Natural killer cell treated with Interleukin-12 subunit alpha and Interleukin-12 subunit beta and Interleukin-15 and Interleukin-18, amount 100 ng/mL, for 72 hours (primary cell): ENCODE data around the gene PDE5A. TPM values are rescaled to one million over a fixed set of nuclear protein-coding genes. Genes with fewer than 3 reads are reported as not detected.

Source experiments
- ATAC-seq, 2 donors: fragments of 150-1000 bp; cut with Tn5 transposase in 1 of 2; sonication (Bioruptor Pico), chemical (Tn5 transposase) in 1 of 2; 2 replicates each; pipeline ENCODE4 v1.10.0; 2021
- DNase-seq: peaks from one replicate; pipeline ENCODE4 v3.0.0; 2022; ENCODE audit warnings: low spot score
- H3K27ac Mint-ChIP-seq, 2 donors: 1 replicate in 1 of 2; 2 replicates in 1 of 2; pipeline ENCODE4 v1.8.0; 2022; ENCODE audit warnings: mixed read lengths in 2 of 2, mild to moderate bottlenecking in 1 of 2, moderate library complexity in 1 of 2
- H3K27me3 Mint-ChIP-seq, 2 donors: 1 replicate in 1 of 2; 2 replicates in 1 of 2; pipeline ENCODE4 v1.8.0; 2022; ENCODE audit warnings: mixed read lengths in 2 of 2
- H3K36me3 Mint-ChIP-seq: one replicate; pipeline ENCODE4 v1.8.0; 2022; ENCODE audit warnings: mixed read lengths
- H3K4me1 Mint-ChIP-seq, 2 donors: 1 replicate in 1 of 2; 2 replicates in 1 of 2; pipeline ENCODE4 v1.8.0; 2022; ENCODE audit warnings: low read depth in 2 of 2, mixed read lengths in 2 of 2, mild to moderate bottlenecking in 1 of 2
- H3K4me3 Mint-ChIP-seq: one replicate; pipeline ENCODE4 v1.8.0; 2022; ENCODE audit warnings: mixed read lengths
- H3K9me3 Mint-ChIP-seq: 2 replicates; pipeline ENCODE4 v1.8.0; 2022; ENCODE audit warnings: mixed read lengths
- total RNA-seq, 2 donors: library from RNA; stranded (reverse); gene quantifications; one replicate each; pipeline ENCODE4 v1.2.3, GENCODE V29; 2022

The PDE5A gene
- total RNA-seq, 2 donors from 2014 or later, result 0.21 TPM; not detected in 1

DNA sequence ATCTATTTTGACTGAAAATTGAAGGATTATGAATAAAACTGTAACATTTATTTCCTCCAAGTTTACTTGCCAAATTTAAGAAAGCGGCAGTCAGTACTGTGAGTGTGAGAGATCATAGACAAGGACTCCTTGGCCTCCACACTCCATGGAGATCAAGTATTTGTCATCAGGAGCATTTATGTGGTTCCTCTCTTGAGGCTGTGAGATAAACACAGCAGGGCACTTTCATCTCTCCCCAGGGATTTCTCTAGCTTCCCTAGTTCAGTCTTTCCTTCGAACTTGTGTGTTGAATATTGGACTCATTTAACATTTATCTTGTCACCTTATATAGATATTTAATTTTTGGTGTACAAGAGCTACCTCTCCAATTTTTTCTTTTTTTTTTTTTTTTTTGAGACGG is 40.8 kb downstream of the PDE5A start:
- no peak overlapping the region for H3K4me3 Mint-ChIP-seq
- no peaks in the 10 kb centered on the region for H3K36me3 Mint-ChIP-seq
- peaks cover 4% of the 10 kb centered on the region for H3K9me3 Mint-ChIP-seq
- H3K27me3 Mint-ChIP-seq, result no peaks in the 10 kb centered on the region
- H3K27ac Mint-ChIP-seq, result no peak overlapping the region
- ATAC-seq, result no peak
- no peaks in the 10 kb centered on the region for H3K4me1 Mint-ChIP-seq
- no peak for DNase-seq

DNA sequence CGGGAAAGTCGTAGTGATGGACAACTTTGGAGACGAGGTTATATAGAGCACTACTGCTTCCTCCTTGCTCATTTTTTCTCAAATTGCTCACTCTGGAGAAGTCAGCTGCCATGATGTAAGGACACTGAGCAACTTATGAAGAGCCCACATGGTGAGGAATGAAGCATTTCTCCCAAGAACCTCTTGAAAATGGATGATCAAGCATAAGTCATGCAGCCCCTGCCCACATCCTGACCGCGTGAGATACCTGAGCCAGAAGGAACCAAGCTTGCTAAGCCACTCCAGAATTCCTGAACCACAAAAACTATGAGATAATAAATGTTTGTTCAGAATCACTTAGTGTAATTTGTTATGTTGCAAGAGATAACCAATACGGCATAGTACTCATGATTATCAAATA is 42.8 kb downstream of the PDE5A start:
- Mint-ChIP-seq H3K27me3 (no peaks in the 10 kb centered on the region), H3K36me3 (no peaks in the 10 kb centered on the region), H3K9me3 (peaks cover 4% of the 10 kb centered on the region)

DNA sequence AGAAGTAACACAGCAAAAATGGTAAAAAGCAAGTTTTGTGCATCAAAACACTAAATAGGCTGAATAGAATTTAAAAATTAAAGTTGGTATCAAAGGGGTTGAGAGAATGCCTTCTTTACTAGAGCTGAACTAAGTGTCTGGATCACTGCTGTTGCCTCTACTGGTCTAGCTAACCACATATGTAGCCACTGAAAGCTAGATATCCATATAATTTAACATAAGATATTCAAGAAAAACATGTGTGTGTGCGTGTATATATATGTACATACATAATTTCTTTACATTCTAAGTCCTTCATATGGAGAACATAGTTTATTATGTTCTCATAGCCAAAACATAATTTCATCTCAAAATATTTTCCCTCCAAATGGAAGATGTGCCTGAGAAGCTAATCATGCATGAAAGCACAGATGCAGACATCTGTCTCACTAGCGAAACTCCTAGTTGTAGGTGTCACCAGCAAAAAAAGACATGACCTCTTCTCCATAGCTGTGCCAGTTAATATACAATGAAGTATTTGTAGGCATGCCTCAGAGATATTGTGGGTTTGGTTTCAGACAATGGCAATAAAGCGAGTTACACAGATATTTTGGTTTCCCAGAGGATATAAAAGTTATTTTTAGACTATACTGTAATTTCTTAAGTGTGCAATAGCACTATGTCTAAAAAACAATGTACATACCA is 47.3 kb downstream of the PDE5A start:
- ATAC-seq (no peak), DNase-seq (no peak)
- Mint-ChIP-seq H3K4me1 (no peaks in the 10 kb centered on the region), H3K4me3 (no peak overlapping the region), H3K27me3 (peaks cover 0 to 6% of the 10 kb centered on the region in 2 donors), H3K27ac (no peak overlapping the region), H3K36me3 (peaks cover 6% of the 10 kb centered on the region), H3K9me3 (peaks cover 6% of the 10 kb centered on the region)

More for the DNA sequence above, 42.8 kb downstream of the PDE5A start:
- H3K4me3 Mint-ChIP-seq, result no peak overlapping the region
- H3K27ac Mint-ChIP-seq, result no peak overlapping the region
- no peaks in the 10 kb centered on the region for H3K4me1 Mint-ChIP-seq
- no peak for DNase-seq
- no peak for ATAC-seq

DNA sequence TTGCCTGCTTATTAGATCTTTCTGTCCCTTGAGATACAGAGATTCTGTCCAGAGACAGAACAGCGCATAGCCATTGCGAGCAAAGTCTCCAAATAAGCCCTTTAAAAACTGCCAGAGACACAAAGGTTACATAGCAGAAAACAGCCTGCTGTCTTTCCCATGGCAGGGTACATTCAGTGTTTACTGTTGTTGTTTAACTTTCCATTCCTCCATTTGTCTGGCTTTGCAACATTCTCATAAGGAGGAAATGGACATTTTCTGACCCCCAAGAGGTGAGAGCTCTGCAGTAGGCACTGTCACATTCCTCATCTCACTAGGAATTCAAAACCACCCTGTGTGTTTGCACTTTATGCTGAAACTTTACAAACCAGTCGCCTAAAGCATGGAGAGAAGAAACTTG is 48.3 kb downstream of the PDE5A start:
- peaks cover 0 to 8% of the 10 kb centered on the region in 2 donors for H3K27me3 Mint-ChIP-seq
- H3K9me3 Mint-ChIP-seq, result peaks cover 8% of the 10 kb centered on the region
- DNase-seq (no peak), ATAC-seq (no peak)
- peaks cover 11% of the 10 kb centered on the region for H3K36me3 Mint-ChIP-seq
- no peak overlapping the region for H3K4me3 Mint-ChIP-seq
- no peaks in the 10 kb centered on the region for H3K4me1 Mint-ChIP-seq
- H3K27ac Mint-ChIP-seq, result no peak overlapping the region

DNA sequence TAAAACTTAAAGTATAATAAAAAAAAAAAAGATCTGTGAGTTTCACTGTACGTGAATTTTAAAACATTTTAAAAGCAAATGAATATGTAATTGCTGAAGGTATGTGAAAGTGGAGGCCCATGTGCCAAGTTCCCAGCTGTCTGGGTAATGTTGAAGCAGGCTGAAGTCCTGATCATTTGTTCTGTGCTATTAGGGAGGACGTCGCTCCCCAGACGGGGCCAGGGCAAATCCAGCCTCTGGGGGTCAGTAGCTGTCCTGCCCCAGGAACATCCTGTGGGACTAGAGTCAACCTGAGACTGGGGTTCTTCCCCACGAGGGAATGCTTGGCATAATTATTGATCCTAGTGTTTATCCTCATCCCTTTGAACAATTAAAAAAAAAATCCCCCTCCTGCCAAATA is 48.8 kb downstream of the PDE5A start:
- ATAC-seq (no peak), DNase-seq (no peak)
- H3K27me3 Mint-ChIP-seq, result peaks cover 1 to 8% of the 10 kb centered on the region in 2 donors
- peaks cover 14% of the 10 kb centered on the region for H3K36me3 Mint-ChIP-seq
- no peaks in the 10 kb centered on the region for H3K4me1 Mint-ChIP-seq
- peaks cover 12% of the 10 kb centered on the region for H3K9me3 Mint-ChIP-seq
- H3K4me3 Mint-ChIP-seq, result no peak overlapping the region
- no peak overlapping the region for H3K27ac Mint-ChIP-seq

DNA sequence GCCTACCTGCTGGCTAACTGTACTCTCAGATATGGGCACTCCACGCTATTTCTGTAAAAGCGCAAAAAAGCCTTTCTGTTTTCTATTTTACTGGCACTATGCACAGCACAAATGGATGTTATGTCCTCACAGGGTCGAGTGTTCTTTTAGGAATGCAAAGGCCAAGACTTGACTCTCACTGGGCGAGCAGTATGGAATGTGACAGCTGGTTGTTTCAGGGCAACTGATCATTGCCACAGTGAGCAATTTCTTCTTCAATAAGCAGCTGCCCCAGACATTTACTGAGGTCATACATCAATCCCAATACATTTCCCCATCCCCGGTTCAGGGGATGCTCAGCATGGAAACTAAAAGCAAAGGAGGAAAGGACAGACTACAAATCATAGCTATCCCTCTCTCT is 58.2 kb downstream of the PDE5A start:
- Mint-ChIP-seq H3K27me3 (peaks cover 0 to 2% of the 10 kb centered on the region in 2 donors), H3K36me3 (peaks cover 6% of the 10 kb centered on the region), H3K9me3 (peaks cover 5% of the 10 kb centered on the region), H3K4me1 (no peaks in the 10 kb centered on the region), H3K27ac (no peak overlapping the region), H3K4me3 (no peak overlapping the region)
- ATAC-seq (no peak), DNase-seq (no peak)

DNA sequence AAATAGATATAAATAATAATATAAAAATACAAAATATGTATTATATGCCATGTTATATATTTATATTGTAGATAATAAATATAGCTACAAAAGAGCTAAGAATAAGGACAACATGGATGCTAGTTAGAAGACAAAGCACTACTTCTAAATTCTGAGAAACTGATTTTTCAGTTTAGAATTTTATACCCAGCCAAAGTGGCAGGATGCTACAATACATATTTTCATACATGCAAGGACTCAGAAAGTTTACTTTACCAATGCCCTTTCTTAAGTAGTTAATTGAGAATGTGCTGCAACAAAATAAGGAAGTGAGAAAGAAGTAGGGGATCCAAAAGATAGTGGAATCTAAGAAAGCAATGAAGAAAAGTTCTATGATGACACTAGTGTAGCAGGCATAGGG is 64.5 kb downstream of the PDE5A start:
- peaks cover 11% of the 10 kb centered on the region for H3K9me3 Mint-ChIP-seq
- DNase-seq (no peak), ATAC-seq (no peak)
- no peaks in the 10 kb centered on the region for H3K27me3 Mint-ChIP-seq
- no peak overlapping the region for H3K4me3 Mint-ChIP-seq
- no peak overlapping the region for H3K27ac Mint-ChIP-seq
- H3K4me1 Mint-ChIP-seq, result no peaks in the 10 kb centered on the region
- peaks cover 16% of the 10 kb centered on the region for H3K36me3 Mint-ChIP-seq

DNA sequence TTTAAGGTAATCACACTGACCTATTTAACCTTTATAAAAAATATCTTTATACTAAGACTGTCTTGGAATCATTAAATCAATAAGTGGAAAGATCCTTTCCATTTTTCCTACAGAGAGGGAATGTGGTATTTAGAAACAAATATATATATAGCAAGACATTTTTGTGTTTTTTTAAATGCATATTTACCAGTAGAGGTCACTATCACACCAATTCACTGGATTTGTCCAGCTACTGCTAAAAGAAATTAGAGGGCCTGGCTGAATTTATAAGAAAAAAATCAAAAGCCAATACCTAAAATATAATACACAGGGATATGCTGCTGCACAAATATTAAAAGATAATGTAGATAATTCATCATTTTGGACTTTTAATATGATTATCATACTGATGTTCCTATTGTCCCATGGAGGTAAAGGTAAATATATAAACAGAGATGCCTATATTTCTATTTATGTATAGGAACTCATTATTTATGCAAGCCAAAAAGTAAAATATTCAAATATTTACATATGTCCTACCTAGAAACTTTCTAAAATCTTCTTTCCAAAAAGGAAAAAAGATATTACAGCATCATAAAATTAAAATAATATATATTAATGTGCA is 69.5 kb downstream of the PDE5A start:
- no peak for DNase-seq
- Mint-ChIP-seq H3K4me1 (no peaks in the 10 kb centered on the region), H3K4me3 (no peak overlapping the region), H3K27me3 (no peaks in the 10 kb centered on the region), H3K27ac (no peak overlapping the region), H3K36me3 (peaks cover 10% of the 10 kb centered on the region), H3K9me3 (peaks cover 5% of the 10 kb centered on the region)
- ATAC-seq, result no peak

DNA sequence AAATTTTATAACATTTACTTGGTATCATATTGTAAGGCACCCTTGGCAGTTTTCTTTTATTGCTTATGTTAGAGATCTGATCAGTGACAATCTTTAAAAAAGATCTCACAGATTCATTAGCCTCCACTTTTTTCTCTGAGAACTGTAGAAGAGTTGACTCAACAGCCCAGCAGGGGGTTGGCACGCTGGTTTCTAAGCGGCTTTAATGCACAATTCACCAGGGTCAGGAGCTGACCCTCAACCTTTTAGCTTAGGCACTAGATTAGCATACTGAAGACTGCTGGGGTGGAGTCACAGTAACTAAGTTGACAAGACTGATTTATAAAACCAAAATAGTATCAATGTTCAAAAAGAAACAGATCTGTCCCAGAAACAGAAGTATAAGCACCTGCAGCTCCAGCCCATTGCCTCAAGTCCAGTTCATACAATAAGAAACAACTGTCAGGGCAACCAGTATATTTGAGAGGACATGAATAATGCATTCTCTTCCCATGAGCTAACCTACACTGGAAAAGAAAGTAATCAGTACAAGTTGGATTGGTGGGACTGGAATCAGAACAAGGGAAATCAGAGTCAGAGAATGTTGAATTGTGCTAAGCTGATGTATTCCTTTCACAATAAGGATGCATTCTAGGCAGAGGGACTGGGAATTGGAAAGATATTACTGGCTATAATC is 77.6 kb downstream of the PDE5A start:
- Mint-ChIP-seq H3K27me3 (no peaks in the 10 kb centered on the region), H3K36me3 (no peaks in the 10 kb centered on the region), H3K9me3 (no peaks in the 10 kb centered on the region), H3K27ac (no peak overlapping the region), H3K4me1 (no peaks in the 10 kb centered on the region), H3K4me3 (no peak overlapping the region)
- no peak for DNase-seq
- no peak for ATAC-seq

DNA sequence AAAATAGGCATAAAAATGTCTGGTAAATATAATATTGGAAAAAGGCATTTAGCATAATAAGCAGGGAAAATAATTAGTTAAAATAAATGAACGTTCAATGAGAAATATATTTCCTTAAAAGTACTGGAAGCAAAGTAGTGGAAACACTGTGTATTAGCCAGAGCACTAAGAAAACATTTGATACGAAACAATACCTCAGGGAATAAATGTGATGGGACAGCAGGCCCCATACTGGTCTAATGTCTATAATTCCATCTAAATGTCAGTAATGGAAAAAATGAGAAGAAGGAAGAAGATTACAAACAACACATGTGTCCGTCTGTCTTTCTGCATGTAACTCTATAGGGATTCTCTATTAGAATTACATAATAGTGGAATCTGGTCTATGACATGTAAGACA is 79.0 kb downstream of the PDE5A start:
- Mint-ChIP-seq H3K27me3 (no peaks in the 10 kb centered on the region), H3K9me3 (no peaks in the 10 kb centered on the region), H3K36me3 (no peaks in the 10 kb centered on the region), H3K4me1 (no peaks in the 10 kb centered on the region), H3K27ac (no peak overlapping the region), H3K4me3 (no peak overlapping the region)
- DNase-seq (no peak), ATAC-seq (no peak)

DNA sequence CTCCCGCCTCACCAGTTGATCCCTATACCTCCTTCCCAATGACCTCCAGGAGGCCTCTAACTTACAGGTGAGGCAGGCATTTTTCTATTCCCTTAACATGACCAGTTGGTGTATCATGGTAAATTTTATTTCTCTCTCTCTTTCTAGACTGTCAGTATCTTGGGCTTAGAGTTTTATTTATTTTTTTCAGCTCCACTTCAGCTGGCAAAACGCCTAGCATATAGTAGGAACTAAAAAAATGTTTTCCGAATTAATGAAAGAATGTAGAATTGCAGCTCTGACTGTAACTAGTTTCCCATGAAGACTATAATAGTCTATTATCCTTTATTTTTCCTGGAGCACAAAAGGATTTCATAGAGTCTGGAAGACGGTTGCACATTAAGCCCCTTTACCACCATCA is 84.8 kb downstream of the PDE5A start:
- H3K9me3 Mint-ChIP-seq, result no peaks in the 10 kb centered on the region
- H3K4me3 Mint-ChIP-seq, result no peak overlapping the region
- no peaks in the 10 kb centered on the region for H3K27me3 Mint-ChIP-seq
- no peaks in the 10 kb centered on the region for H3K36me3 Mint-ChIP-seq
- H3K27ac Mint-ChIP-seq, result no peak overlapping the region
- H3K4me1 Mint-ChIP-seq, result no peaks in the 10 kb centered on the region
- ATAC-seq (no peak), DNase-seq (no peak)

DNA sequence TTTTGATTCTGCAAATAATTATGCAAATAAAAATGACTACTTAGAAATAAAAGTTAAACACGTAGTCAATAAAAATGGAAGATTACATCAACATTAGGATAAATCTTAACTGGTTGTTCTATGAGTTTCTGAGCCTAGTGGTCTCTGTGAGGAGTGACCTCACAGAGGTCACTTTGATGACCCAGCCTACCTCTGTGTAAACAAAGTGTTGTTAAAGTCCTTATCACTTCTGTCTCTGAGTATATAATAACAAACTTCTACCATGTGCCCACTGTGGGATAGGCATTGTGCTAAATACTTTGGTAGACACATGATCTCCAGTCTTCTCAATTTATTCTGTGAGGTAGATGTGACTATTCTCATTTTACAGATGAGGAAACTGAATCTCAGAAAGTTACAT is 85.4 kb downstream of the PDE5A start:
- Mint-ChIP-seq H3K36me3 (no peaks in the 10 kb centered on the region), H3K27me3 (no peaks in the 10 kb centered on the region), H3K9me3 (no peaks in the 10 kb centered on the region), H3K4me3 (no peak overlapping the region), H3K4me1 (no peaks in the 10 kb centered on the region), H3K27ac (no peak overlapping the region)
- ATAC-seq (no peak), DNase-seq (no peak)

DNA sequence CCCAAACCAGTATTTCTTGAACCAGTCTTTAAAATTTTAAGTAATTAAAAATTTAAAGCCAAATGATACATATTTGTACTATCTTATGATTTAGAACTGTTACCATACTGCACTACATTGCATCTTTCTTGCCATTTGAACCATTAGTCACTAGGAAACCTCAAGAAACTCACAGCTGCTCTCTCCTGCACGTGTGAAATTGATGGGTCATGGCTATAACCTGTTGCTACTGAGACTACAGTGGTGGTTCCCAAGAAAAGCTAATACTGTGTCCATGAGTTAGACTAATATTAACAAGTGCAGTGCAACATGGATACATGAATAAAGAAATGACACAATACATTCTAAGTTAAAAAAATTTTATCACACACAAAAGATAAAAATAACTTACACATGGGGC is 88.4 kb downstream of the PDE5A start:
- DNase-seq (no peak), ATAC-seq (no peak)
- H3K9me3 Mint-ChIP-seq, result no peaks in the 10 kb centered on the region
- H3K27ac Mint-ChIP-seq, result no peak overlapping the region
- H3K4me1 Mint-ChIP-seq, result no peaks in the 10 kb centered on the region
- no peaks in the 10 kb centered on the region for H3K36me3 Mint-ChIP-seq
- H3K4me3 Mint-ChIP-seq, result no peak overlapping the region
- no peaks in the 10 kb centered on the region for H3K27me3 Mint-ChIP-seq

DNA sequence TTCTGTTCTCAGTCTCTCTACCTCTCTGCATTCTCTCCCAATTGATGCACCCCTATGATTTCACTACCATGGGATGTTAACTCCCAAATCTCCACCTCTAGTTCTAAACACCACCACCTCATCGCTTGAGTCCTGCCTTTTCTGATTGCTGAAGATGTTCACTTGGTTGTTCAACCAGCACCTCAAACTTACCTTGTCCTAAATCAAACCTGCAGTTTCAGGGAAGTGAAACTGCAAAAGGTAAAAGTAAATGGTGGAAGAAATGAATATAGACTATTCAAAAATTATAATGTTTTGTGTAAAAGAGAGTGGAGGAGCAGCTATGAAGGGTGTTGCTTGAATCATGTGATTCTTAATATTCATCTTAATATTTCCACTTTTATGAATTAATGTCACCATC is 91.0 kb downstream of the PDE5A start:
- Mint-ChIP-seq H3K4me3 (no peak overlapping the region), H3K36me3 (no peaks in the 10 kb centered on the region), H3K27ac (no peak overlapping the region), H3K9me3 (no peaks in the 10 kb centered on the region), H3K4me1 (no peaks in the 10 kb centered on the region), H3K27me3 (no peaks in the 10 kb centered on the region)
- ATAC-seq, result no peak
- DNase-seq, result no peak
